Stimulated activated effector memory CD8-positive, alpha-beta T cell treated with anti-CD3 and anti-CD28 coated beads, Interleukin-12 subunit alpha, Interleukin-12 subunit beta, amount 100 ng/mL, for 72 hours (primary cell): Measurements from ENCODE around the gene CTNND2.

ENCODE experiments used
- ATAC-seq: fragments of 150-1000 bp; cut with Tn5 transposase; 2 replicates; pipeline ENCODE4 v1.10.0; 2021
- DNase-seq, 2 donors: peaks; one replicate each; pipeline ENCODE4 v3.0.0; 2021 to 2022; ENCODE audit warnings: low spot score in 2 of 2
- H3K27ac Mint-ChIP-seq: one replicate; pipeline ENCODE4 v1.8.0; 2022; ENCODE audit warnings: mild to moderate bottlenecking, mixed read lengths
- H3K36me3 Mint-ChIP-seq: one replicate; pipeline ENCODE4 v1.8.0; 2022; ENCODE audit warnings: mild to moderate bottlenecking, mixed read lengths
- H3K4me1 Mint-ChIP-seq: one replicate; pipeline ENCODE4 v1.8.0; 2022; ENCODE audit warnings: mixed read lengths
- H3K4me3 Mint-ChIP-seq: one replicate; pipeline ENCODE4 v1.8.0; 2022; ENCODE audit warnings: mild to moderate bottlenecking, mixed read lengths
- H3K9me3 Mint-ChIP-seq: one replicate; pipeline ENCODE4 v1.8.0; 2022; ENCODE audit warnings: mixed read lengths

Gene CTNND2

DNA sequence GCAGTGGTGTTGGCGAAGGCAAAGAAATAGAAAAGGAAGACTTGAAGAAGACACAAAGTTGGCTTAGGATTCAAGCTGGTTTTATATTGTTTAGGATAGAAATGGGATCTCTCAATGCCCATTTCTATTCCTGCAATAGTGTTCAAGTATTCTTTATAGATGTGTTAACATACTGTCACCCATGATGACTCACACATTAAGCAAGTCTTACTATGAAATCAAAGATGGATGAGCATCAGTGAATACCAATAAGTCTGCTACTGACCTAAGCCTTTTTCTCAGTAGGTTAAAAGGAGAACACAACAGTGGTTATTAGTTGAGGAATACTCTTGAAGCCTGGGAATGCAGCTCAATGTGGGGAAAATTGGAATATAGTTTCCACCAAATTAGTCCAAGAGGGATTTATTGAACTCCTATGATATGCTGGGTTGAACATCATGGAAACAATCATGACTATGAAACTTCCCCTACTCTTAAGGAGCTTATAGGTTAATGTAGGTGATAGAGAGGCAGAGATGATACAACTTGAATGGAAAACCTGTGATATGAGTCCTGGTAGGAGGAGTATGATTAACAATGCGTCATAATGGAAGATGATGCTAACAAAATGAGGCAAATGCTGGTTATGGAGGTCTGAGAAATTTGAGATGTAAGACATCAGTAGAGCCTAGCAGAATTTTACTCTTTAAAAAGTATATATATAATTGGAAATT lies 726.1 kb downstream of the CTNND2 start:
- Mint-ChIP-seq H3K4me3 (no peak overlapping the region), H3K27ac (no peak overlapping the region), H3K36me3 (no peaks in the 10 kb centered on the region), H3K4me1 (no peaks in the 10 kb centered on the region), H3K9me3 (peaks cover 4% of the 10 kb centered on the region)
- DNase-seq (no peak), ATAC-seq (no peak)

DNA sequence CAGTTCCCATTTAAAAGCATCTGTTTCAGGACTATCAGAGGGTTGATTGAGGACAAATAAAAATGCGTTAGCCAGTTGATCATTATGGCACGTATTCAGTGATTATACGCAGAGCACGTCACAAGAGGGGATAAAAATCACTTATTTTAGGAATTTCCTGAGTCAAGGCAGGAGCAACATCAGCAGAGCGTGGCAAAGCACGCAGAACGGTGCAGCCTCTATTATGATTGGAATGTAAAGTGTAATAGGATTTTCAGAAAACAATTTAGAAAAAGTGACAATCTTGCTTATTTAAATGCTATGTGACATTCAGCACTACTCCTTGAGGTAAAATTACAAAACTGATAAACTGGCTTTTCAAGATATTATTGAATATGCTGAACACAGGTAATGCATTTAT lies 729.7 kb downstream of the CTNND2 start:
- DNase-seq (no peak), ATAC-seq (no peak)
- H3K9me3 Mint-ChIP-seq, result no peaks in the 10 kb centered on the region
- H3K36me3 Mint-ChIP-seq, result no peaks in the 10 kb centered on the region
- H3K4me1 Mint-ChIP-seq, result peaks cover 6% of the 10 kb centered on the region
- no peak overlapping the region for H3K4me3 Mint-ChIP-seq
- no peak overlapping the region for H3K27ac Mint-ChIP-seq

DNA sequence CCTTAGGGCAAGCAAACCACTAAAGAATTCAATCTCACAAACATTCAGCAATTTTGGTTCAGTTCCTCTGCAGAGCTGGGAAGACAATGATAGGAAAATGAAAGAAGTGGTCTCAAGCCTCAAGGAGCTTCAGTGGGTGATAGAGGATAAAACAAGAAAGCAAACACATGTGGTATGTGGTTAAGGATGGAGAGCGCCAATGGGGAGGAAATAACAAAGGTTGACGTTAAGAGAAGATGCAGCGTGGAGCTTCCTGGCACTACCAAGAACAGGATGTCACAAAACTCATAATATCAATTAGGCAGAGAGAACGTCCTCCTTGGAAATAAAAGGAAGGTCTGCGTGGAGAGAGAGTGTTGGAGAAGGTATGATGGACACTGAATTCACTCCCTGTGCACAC lies 731.8 kb downstream of the CTNND2 start:
- DNase-seq (no peak), ATAC-seq (no peak)
- Mint-ChIP-seq H3K36me3 (no peaks in the 10 kb centered on the region), H3K9me3 (no peaks in the 10 kb centered on the region), H3K4me1 (peaks cover 6% of the 10 kb centered on the region), H3K4me3 (no peak overlapping the region), H3K27ac (no peak overlapping the region)

DNA sequence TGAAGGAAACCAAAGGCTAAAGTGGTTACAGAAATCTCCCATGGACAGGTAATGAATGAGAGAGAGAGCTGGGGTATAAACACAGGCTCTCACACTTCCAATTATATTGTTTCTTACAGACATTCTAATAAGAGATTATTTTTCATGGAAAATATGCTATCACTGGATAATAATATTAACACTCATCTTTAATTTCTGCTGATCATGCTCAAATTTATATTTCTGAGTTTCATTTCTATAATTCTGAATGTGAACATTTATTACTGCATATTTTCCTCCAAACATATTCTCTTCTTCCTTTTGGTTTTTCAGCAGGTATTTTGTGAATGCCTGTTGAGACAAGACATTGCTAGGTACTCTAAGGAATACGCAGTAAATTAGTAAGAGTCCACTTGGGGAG lies 733.0 kb downstream of the CTNND2 start:
- no peak for ATAC-seq
- H3K4me1 Mint-ChIP-seq, result peaks cover 6% of the 10 kb centered on the region
- no peak overlapping the region for H3K4me3 Mint-ChIP-seq

DNA sequence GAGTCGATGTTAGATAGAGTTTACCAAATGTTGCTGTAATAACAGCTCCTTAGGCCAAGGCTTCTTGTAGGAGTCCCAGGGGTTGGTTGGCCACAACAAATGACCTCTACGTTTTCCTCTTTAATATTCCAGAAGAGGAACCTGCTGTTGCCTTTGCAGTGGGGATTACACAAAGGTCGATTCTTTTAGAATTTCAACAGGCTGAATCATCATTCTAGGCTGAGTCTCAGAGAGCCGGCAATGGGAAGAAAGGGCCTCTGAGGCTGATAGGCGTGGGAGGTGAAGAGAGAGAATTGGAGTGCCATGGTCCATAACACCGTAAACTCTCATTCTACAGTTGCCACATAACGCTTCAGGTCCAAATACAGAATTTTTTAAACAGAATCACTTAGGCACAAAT lies 737.3 kb downstream of the CTNND2 start:
- no peak overlapping the region for H3K4me3 Mint-ChIP-seq
- H3K4me1 Mint-ChIP-seq, result no peaks in the 10 kb centered on the region
- DNase-seq, result no peak
- no peak for ATAC-seq
- H3K9me3 Mint-ChIP-seq, result no peaks in the 10 kb centered on the region
- H3K27ac Mint-ChIP-seq, result no peak overlapping the region
- no peaks in the 10 kb centered on the region for H3K36me3 Mint-ChIP-seq

More for the DNA sequence above, 733.0 kb downstream of the CTNND2 start:
- Mint-ChIP-seq H3K9me3 (no peaks in the 10 kb centered on the region), H3K27ac (no peak overlapping the region), H3K36me3 (no peaks in the 10 kb centered on the region)
- no peak for DNase-seq

DNA sequence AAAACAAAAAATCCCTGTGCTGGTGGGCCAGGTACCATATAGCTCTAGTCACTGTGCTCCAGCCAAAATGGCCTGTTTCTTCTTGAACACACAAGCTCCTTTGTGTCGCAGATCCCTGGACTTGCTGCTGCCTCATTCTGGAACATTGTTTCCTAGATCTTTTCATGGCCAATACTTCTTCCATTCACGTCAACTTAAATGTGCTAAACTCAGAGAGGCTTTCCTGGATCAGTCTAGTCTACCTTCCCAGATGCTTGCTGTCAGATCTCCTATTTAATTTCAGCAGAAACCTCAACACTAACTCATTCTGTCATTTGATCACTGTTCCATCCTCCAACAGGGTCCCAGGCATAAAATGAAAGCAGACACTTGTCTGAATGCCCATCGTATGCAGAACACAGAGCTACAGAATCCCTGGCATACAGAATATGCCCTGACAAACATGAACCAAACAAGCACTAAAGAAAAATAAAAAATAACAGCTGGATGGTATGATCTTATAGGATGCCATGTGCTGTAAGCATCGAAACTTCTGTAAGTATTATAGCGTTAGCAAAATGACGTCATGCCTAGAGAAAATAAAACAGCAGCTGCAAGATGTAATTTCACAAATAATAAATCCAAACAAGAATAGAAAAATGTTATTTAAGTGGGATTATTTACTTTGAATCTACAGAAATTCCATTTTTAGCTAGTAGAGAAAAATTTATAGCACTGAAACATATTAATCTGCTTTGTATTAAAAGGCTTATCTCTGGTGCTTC lies 739.5 kb downstream of the CTNND2 start:
- ATAC-seq, result no peak
- no peak for DNase-seq
- H3K4me1 Mint-ChIP-seq, result no peaks in the 10 kb centered on the region
- H3K9me3 Mint-ChIP-seq, result no peaks in the 10 kb centered on the region
- no peaks in the 10 kb centered on the region for H3K36me3 Mint-ChIP-seq
- H3K27ac Mint-ChIP-seq, result no peak overlapping the region
- H3K4me3 Mint-ChIP-seq, result no peak overlapping the region

DNA sequence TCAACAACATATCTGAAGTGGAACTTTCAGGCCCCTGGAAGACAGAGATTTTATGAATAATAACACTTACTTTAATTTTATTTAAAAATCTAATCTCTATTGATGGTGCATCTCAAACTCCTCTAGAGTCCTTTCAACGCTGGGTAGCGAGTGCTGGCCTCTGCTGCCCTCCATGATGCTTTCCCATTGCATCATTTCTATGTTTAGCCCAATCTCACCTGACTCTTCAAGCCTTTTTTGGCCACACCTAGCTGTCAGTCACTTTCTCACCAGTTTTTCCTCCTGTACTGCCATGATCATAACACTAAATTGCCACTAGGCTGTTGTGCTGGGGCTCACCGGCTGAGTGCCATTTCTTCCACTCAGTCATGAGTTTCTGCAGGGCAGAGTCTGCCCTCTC lies 747.1 kb downstream of the CTNND2 start:
- ATAC-seq (no peak), DNase-seq (no peak)
- no peaks in the 10 kb centered on the region for H3K36me3 Mint-ChIP-seq
- no peak overlapping the region for H3K27ac Mint-ChIP-seq
- no peak overlapping the region for H3K4me3 Mint-ChIP-seq
- no peaks in the 10 kb centered on the region for H3K9me3 Mint-ChIP-seq
- no peaks in the 10 kb centered on the region for H3K4me1 Mint-ChIP-seq

DNA sequence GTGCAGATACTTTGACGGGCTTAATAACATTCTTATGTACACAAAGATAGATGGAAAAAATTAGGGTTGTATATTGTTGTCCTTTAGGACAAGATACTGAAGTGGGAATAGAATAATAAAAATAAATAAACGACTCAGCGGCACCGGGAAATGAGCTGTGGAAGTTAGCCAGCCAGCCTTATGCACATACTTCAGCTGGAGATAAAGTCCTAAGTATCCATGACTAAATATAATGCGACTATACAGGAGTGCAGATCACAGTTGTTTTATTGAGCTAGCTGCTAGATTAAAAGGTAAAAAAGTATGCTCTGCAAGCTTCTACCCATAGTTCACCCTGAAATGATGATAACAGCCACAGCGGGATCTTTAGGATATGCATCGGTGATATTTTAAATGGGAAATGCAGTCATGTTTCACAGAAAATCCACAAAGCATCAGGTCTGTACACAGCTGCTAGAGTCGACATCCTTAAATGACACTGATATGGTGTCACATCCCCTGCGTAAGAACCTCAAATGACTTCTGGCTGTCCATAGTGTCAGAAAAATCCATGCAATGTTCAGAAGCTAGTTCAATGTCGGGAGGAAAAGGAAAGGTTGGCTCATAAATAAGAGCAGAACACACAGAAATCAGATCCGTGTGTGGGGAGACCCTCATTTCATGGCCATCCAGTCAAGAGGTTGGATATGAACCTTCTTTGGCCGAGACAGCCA lies 750.4 kb downstream of the CTNND2 start:
- no peak overlapping the region for H3K4me3 Mint-ChIP-seq
- no peaks in the 10 kb centered on the region for H3K9me3 Mint-ChIP-seq
- no peak for ATAC-seq
- H3K27ac Mint-ChIP-seq, result no peak overlapping the region
- no peaks in the 10 kb centered on the region for H3K4me1 Mint-ChIP-seq
- DNase-seq, result no peak
- no peaks in the 10 kb centered on the region for H3K36me3 Mint-ChIP-seq

DNA sequence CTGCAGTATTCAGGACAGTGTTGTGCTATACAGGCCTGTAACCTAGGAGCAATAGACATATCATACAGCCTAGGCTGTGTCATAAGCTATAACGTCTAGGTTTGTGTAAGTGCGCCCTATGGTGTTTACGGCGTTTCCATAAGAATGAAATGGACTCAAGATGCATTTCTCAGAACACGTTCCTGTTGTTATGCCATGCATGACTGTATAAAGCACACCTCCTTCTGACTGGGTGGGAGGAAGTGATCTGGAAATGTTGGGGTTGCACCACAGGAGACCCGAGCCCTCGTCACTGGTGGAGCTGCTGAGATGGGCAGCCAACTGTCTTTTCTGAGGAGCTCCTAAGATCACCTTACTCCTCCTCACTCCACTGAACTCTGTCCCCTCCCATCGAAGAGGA lies 751.9 kb downstream of the CTNND2 start:
- no peak for ATAC-seq
- Mint-ChIP-seq H3K36me3 (no peaks in the 10 kb centered on the region), H3K4me1 (no peaks in the 10 kb centered on the region), H3K4me3 (no peak overlapping the region), H3K27ac (no peak overlapping the region), H3K9me3 (no peaks in the 10 kb centered on the region)
- DNase-seq, result no peak

DNA sequence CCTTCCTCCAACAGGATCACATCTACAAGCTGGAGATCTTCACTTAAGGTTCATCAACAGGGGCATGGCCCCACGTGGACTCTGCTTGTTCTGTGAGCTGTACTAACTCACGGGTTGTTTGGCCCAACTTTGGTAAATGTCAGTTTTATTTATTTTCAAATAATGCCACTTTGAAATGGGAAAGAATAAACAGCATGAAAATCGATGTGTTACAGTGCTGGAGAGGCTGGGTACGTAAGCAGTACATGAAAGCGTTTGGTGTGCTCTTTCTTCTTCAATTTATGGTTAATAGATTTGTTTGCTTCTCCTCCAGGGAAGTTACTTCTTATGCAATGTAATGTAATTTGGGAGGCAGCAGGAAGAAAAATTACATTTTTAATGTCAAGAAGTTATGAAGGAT lies 753.3 kb downstream of the CTNND2 start:
- Mint-ChIP-seq H3K36me3 (no peaks in the 10 kb centered on the region), H3K9me3 (no peaks in the 10 kb centered on the region)
- no peak for ATAC-seq

DNA sequence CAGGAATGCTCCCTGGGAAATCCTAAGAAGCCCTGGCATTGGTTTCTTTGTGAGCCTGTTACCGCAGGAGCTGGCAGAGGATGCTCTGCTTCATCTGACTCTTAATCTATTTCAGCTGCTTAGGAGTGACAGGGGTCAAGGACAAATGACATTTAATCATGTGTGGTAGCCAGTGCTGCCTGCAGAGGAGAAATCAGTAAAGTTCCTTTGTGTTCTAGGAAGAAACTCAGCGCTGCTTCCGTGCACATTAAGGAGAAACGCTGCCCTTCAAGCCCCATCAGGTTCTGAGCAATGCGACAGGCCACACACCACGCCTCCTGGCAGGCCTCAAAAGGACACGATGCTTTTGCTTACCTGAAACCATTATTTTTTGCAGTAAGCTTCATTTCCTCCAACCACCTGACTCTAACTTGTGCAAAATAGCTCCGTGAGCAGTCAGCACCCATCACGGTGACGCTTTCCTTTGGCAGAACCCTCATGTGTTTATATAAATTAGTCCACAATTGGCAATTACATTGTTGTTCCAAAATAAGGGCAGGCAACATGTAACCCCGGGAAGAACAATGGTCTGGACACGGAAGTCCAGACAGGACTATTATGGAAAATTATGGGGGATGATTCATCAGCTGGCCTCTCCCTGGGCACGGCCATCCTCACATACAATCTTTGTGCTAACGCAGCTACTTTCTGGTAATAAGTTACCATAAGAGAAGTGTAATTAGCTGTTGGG lies 755.3 kb downstream of the CTNND2 start:
- ATAC-seq (no peak), DNase-seq (no peak)
- no peak overlapping the region for H3K4me3 Mint-ChIP-seq
- H3K27ac Mint-ChIP-seq, result no peak overlapping the region
- H3K36me3 Mint-ChIP-seq, result no peaks in the 10 kb centered on the region
- H3K9me3 Mint-ChIP-seq, result no peaks in the 10 kb centered on the region
- H3K4me1 Mint-ChIP-seq, result no peaks in the 10 kb centered on the region

More for the DNA sequence above, 753.3 kb downstream of the CTNND2 start:
- H3K4me1 Mint-ChIP-seq, result no peaks in the 10 kb centered on the region
- H3K27ac Mint-ChIP-seq, result no peak overlapping the region
- H3K4me3 Mint-ChIP-seq, result no peak overlapping the region
- no peak for DNase-seq

DNA sequence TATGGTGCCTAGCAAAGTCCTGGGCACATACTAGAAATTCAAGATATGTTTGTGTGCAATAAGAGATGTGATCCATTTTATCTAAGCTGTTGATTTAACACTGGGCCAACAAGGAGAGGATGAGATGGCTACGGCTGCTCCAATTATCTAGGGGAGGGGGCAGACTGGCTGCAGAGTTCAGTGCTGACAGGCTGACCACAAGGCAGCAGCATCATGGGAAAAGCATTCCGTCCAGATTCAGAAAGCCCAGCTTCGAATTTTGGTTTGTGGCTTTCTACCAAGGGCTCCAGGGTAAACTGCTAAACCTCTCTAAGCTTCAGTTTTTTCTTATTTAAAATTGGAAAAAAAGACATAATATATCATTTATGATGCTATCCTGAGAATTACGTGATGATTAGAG lies 758.1 kb downstream of the CTNND2 start:
- H3K36me3 Mint-ChIP-seq, result no peaks in the 10 kb centered on the region
- ATAC-seq (no peak), DNase-seq (no peak)
- H3K4me3 Mint-ChIP-seq, result no peak overlapping the region
- no peak overlapping the region for H3K27ac Mint-ChIP-seq
- H3K4me1 Mint-ChIP-seq, result no peaks in the 10 kb centered on the region
- H3K9me3 Mint-ChIP-seq, result no peaks in the 10 kb centered on the region

DNA sequence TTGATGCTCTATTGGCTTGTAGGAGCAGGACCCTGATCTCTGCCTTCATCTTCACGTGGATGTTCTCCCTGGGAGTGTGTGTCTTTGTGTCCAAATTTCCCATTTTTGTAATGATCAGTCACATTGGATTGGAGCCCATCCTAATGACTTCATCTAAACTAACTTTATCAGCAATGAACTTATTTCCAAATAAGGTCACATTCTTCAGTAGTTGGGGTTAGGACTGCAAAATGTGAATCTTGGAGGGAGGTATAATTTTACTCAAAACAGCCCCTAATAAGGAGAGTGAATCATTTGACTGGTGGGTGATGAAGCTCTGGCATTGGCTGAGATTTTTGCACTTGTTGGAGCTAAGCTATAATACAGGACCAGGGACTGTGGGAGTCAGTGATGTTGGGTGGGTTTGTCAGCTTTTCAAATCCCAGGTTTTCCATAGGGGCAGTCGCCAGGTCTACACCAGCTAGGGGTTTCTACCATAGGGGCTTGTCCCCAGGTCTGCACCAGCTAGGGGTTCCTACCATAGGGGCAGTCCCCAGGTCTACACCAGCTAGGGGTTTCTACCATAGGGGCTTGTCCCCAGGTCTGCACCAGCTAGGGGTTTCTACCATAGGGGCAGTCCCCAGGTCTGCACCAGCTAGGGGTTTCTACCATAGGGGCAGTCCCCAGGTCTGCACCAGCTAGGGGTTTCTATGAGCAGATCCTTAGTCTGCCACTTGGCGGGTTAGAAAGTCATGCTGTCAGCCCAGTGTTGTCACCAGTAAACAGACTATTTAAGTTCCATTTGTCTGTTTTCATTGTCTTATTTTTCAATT lies 760.6 kb downstream of the CTNND2 start:
- DNase-seq (no peak), ATAC-seq (peak; percentile 22)
- no peak overlapping the region for H3K4me3 Mint-ChIP-seq
- H3K27ac Mint-ChIP-seq, result no peak overlapping the region
- no peaks in the 10 kb centered on the region for H3K9me3 Mint-ChIP-seq
- no peaks in the 10 kb centered on the region for H3K36me3 Mint-ChIP-seq
- no peaks in the 10 kb centered on the region for H3K4me1 Mint-ChIP-seq

DNA sequence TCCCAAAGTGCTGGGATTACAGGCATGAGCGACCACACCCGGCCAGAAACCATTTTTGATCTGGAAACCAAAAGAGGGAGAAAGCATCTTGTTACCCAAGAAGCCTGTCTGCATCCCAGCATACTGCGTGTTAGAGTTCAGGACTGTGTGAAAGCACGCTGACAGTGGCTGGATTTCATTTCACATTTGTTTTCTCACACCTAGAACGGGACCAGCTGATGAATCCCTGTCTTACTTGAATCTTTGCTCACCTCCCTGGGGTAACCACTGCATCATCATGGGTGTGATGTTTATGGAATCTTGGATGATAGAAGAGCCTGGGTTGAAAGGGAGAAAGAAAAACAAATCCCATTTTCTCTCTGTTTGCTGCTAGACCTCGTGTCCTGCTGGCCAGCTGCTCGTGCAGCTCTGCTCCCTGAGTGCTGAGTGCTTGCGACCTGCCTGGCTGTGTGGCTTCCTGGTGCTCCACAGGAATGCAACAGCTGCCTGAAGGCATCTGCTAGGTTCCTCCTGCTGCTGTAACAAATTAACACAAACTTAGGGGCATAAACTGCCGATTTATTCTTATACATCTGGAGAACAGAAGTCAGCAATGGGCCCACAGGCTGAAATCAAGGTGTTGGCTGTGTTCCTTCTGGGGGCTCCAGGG lies 764.9 kb downstream of the CTNND2 start:
- H3K36me3 Mint-ChIP-seq, result no peaks in the 10 kb centered on the region
- H3K9me3 Mint-ChIP-seq, result no peaks in the 10 kb centered on the region
- no peak for ATAC-seq
- no peak for DNase-seq
- H3K4me1 Mint-ChIP-seq, result no peaks in the 10 kb centered on the region
- H3K4me3 Mint-ChIP-seq, result no peak overlapping the region
- no peak overlapping the region for H3K27ac Mint-ChIP-seq
